ACC112 (cell line): ENCODE results near the gene CEP192.
A peak's percentile ranks its signal among the peaks of the same experiment; 100 is the strongest.

Experiments used
- H2AFZ ChIP-seq: fragments of 200-600 bp; sonication (generic); one replicate; pipeline ENCODE4 v1.6.0; 2017; ENCODE audit warnings: antibody characterized with exemption, low read length; ENCODE audit not compliant: unreplicated experiment
- H3K27ac ChIP-seq: fragments of 200-600 bp; sonication (generic); 2 replicates; pipeline ENCODE4 v1.5.1; 2014; ENCODE audit warnings: low read depth, mild to moderate bottlenecking, antibody characterized with exemption, low read length, moderate library complexity
- H3K27me3 ChIP-seq: fragments of 200-600 bp; sonication (generic); 2 replicates; pipeline ENCODE4 v1.6.1; 2014; ENCODE audit warnings: mild to moderate bottlenecking, antibody characterized with exemption, low read length, moderate library complexity, mixed read lengths; ENCODE audit not compliant: insufficient read depth
- H3K36me3 ChIP-seq: fragments of 200-600 bp; sonication (generic); 2 replicates; pipeline ENCODE4 v1.6.1; 2016; ENCODE audit warnings: mild to moderate bottlenecking, antibody characterized with exemption, low read length, moderate library complexity, mixed read lengths; ENCODE audit not compliant: insufficient read depth
- H3K4me1 ChIP-seq: fragments of 200-600 bp; sonication (generic); one replicate; pipeline ENCODE4 v1.6.1; 2016; ENCODE audit warnings: low read length, mixed read lengths; ENCODE audit not compliant: insufficient read depth, unreplicated experiment, control insufficient read depth
- H3K4me3 ChIP-seq: fragments of 200-600 bp; sonication (generic); 2 replicates; pipeline ENCODE4 v1.5.1; 2014; ENCODE audit warnings: mild to moderate bottlenecking, low read depth, low read length
- H3K79me2 ChIP-seq: fragments of 200-600 bp; sonication (generic); one replicate; pipeline ENCODE4 v1.6.0; 2016; ENCODE audit warnings: low read length; ENCODE audit not compliant: control insufficient read depth, unreplicated experiment, insufficient read depth

The CEP192 gene

GRCh38 chr18:13163167-13163927 is 172.2 kb downstream of the CEP192 start:
- Histone ChIP-seq H3K4me3 (no peak overlapping the region), H2AFZ (peak overlapping the region; percentile 74)

DNA sequence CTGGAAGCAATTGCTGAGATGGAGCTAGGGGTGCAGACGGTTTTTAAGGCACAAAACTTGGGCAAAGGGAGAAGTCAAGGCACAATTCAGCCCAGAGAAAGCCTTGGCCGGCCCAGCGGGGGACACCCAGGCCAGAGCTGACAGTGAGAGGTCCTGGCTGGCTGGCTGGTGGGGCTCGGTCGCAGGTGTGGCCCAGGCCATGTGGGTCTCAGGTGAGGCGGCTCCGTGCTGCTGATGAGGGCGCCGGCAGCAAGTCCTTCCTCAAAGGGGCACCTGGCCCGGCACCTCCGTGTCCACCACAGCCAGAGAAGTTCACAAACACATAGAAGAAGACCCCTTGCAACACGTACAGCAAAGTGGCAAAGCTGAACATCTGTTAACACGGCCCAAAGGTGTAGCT is 173.2 kb downstream of the CEP192 start:
- Histone ChIP-seq H2AFZ (no peak overlapping the region), H3K27ac (no peak overlapping the region), H3K79me2 (no peaks in the 10 kb centered on the region), H3K4me3 (no peak overlapping the region), H3K4me1 (peaks cover 10% of the 10 kb centered on the region), H3K27me3 (peaks cover 21% of the 10 kb centered on the region; the same call in 1 of the 2 replicates), H3K36me3 (no peaks in the 10 kb centered on the region)

More at GRCh38 chr18:13163167-13163927, 172.2 kb downstream of the CEP192 start:
- Histone ChIP-seq H3K27me3 (peaks cover 10% of the 10 kb centered on the region; the same call in 1 of the 2 replicates), H3K36me3 (no peaks in the 10 kb centered on the region), H3K79me2 (no peaks in the 10 kb centered on the region), H3K4me1 (peaks cover 10% of the 10 kb centered on the region), H3K27ac (no peak overlapping the region)

GRCh38 chr18:13165636-13166423 is 174.7 kb downstream of the CEP192 start:
- Histone ChIP-seq H3K4me1 (peaks cover 10% of the 10 kb centered on the region), H3K4me3 (no peak overlapping the region), H2AFZ (no peak overlapping the region)

GRCh38 chr18:13173578-13174145 is 182.5 kb downstream of the CEP192 start:
- H3K4me1 ChIP-seq, result no peaks in the 10 kb centered on the region
- no peak overlapping the region for H3K27ac ChIP-seq
- H3K36me3 ChIP-seq, result no peaks in the 10 kb centered on the region
- H3K79me2 ChIP-seq, result no peaks in the 10 kb centered on the region
- H3K4me3 ChIP-seq, result no peak overlapping the region
- H2AFZ ChIP-seq, result no peak overlapping the region
- peaks cover 17% of the 10 kb centered on the region for H3K27me3 ChIP-seq

More at GRCh38 chr18:13165636-13166423, 174.7 kb downstream of the CEP192 start:
- no peaks in the 10 kb centered on the region for H3K36me3 ChIP-seq
- no peaks in the 10 kb centered on the region for H3K79me2 ChIP-seq
- peaks cover 31% of the 10 kb centered on the region for H3K27me3 ChIP-seq
- no peak overlapping the region for H3K27ac ChIP-seq
